KOPT-K1 (cell line): Measurements from ENCODE around the gene KLHL40.

Experiments
- H3K27ac ChIP-seq: fragments of 200-600 bp; sonication (generic); 2 replicates; pipeline ENCODE4 v1.5.1; 2016; ENCODE audit warnings: antibody characterized with exemption, mild to moderate bottlenecking, low read depth, low read length; ENCODE audit not compliant: poor library complexity, severe bottlenecking
- H3K36me3 ChIP-seq: fragments of 200-600 bp; sonication (generic); 2 replicates; pipeline ENCODE4 v1.5.1; 2017; ENCODE audit warnings: antibody characterized with exemption, mild to moderate bottlenecking, low read length, moderate library complexity; ENCODE audit not compliant: insufficient read depth
- H3K9me3 ChIP-seq: fragments of 200-600 bp; sonication (generic); 2 replicates; pipeline ENCODE4 v1.5.1; 2017; ENCODE audit warnings: antibody characterized with exemption, low read length, mild to moderate bottlenecking; ENCODE audit not compliant: insufficient read depth, poor library complexity, severe bottlenecking

The KLHL40 gene

DNA sequence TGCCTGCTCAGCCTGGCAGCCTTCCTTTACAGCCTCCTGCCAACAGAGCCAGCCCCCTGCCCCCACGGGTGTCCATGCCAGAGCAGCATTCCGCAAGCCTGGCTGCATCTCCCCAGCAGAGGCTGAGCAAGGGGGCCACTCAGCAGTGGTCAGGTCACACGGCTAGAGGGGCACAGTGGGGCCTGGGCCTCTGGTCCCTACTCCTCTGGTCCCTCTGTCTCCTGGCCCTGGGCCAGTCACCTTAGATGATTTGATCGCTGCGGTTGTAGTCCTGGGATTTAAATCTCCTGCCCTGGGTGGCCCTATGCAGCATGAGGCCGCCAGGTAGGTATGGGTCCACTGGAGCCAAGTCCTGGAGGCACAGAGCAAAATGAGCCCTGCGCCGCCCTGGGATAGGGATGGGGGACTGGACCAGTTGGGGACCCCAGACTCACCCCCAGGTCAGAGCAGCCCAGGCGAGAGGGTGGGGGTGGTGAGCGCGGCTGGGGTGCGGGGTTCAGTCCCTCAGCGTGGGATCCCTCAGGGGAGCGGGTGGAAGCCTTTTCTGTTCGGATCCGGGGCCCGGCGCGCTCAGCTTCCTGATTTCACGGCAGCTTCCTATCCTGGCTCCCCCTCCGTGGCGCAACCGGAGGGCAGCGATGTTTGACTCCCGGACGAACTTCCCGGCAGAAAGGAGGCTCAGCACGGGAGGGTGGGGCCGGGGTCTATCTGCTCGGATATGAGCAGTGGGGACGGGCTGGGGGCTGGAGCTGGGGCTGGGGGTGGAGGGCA, 31.6 kb upstream of the KLHL40 start, which contains the start of gene ZBTB47:
ZBTB47 (plus strand) TSS at position 138 of the 771 bp plus-strand sequence. CDS start 4,659 bp downstream, outside the sequence.
- no peaks in the 10 kb centered on the region for H3K9me3 ChIP-seq
- peaks cover 13% of the 10 kb centered on the region for H3K36me3 ChIP-seq
- H3K27ac ChIP-seq, result no peak within 1 kb of the TSS

DNA sequence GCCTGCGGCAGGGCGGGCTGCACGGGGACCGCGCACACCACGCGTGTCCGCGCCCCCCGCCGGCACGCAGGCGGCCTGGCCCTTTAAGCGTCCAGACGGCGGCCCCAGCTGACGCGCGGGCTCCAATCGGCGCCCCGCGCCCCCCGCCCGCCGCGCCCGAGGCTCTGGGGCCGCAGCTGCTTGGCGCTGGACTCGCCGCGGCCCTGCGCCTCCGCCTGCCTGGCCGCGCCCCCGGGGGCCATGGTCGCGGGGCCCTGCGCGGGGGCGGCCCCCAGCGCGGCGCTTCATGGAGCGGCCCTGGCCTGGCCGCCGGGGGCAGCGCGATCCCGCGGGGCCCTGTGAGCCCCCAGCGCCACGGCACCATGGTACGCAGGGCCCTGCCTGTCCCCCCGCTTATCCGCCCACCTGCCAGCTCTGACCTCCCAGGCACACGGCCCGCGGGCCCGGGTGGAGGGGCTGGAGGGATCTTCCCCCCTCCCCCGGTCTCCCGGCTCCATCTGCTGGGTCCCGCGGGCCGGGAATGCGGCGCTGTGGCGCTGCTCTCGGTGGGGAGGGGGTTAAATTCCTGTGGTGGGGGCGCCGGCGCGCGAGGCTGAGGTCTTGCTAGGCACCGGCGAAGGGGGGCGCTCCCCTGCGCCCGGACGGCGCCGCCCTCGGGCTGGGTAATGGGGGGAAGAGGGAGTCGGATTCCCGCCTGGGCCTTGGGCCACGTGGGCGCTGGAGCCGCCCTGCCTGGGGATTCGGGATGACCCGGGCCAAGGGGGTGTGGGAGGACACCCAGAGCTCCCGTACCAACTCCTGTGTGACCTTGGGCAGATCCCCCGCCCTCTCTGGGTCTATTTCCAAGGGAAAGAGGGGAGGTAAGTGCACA, 30.8 kb upstream of the KLHL40 start:
- Histone ChIP-seq H3K9me3 (no peaks in the 10 kb centered on the region), H3K27ac (no peak overlapping the region), H3K36me3 (peaks cover 5% of the 10 kb centered on the region)

GRCh38 chr3:42655331-42655888, 29.9 kb upstream of the KLHL40 start:
- no peak overlapping the region for H3K27ac ChIP-seq

GRCh38 chr3:42655980-42656679, 29.2 kb upstream of the KLHL40 start:
- Histone ChIP-seq H3K9me3 (no peaks in the 10 kb centered on the region), H3K27ac (no peak overlapping the region), H3K36me3 (no peaks in the 10 kb centered on the region)

More at GRCh38 chr3:42655331-42655888, 29.9 kb upstream of the KLHL40 start:
- no peaks in the 10 kb centered on the region for H3K9me3 ChIP-seq
- H3K36me3 ChIP-seq, result no peaks in the 10 kb centered on the region

DNA sequence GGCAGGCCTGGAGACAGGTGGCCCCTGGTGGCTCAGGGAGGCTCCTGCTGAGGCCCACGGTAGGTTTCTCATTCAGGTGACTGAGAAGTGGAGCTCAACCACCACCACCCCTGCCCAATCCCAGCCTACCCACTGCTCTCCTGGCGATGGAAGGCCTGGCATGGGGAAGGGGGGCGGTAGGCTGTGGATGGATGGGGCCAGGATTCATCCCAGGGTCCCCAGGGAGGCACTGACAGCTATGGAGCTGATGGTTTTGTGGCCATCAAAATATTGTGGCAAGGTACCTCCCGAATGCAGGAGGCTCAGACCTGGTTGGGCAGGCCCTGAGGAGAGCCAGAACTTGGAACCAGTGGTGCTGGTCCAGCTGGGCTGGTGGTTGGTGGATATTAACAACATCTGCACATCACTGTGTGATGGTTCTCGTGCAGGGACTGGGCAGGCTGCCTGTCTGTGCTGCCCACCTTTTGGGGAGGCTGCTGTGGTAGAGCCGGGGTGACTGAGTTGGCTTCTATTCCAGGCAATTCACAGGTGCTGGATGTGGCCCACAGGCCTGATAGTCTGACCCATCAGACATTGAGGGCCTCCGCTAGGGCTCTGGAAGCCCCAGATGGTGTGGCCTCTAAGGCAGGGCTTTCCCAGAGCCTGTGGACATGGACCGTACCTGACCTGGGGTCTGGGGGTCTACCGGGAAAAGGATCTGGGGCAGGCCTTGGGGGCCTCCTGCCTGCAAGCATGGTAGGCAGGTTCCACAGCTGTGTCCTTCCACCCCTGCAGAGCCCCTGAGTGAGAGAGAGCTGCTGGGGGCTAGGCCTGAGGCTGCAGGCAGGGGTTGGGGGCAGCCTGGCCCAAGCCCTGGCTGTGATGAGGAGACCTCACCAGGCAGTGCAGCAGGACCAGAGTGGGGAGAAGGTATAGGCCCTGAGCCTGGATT, 28.4 kb upstream of the KLHL40 start:
- no peaks in the 10 kb centered on the region for H3K9me3 ChIP-seq
- H3K27ac ChIP-seq, result no peak overlapping the region
- no peaks in the 10 kb centered on the region for H3K36me3 ChIP-seq

DNA sequence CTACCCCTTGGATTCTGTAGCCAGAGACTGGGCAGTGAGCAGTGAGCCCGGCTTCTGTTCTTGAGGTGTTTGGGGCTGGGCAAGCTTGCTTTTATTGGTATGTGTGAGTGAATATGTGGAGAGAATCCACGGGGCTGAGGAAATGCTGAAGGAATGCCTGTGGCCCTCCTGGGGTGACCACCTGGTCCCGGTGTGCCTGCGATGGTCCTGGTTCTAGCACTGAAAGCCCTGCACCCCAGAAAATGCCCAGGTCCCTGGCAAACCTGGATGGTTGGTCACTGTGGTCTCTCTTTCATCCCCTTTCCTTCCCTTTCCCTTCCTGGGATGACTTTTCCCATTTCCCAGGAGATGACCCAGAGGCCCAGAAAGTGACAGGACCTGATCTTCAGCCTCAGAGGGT, 27.7 kb upstream of the KLHL40 start:
- Histone ChIP-seq H3K9me3 (no peaks in the 10 kb centered on the region), H3K27ac (no peak overlapping the region), H3K36me3 (no peaks in the 10 kb centered on the region)

DNA sequence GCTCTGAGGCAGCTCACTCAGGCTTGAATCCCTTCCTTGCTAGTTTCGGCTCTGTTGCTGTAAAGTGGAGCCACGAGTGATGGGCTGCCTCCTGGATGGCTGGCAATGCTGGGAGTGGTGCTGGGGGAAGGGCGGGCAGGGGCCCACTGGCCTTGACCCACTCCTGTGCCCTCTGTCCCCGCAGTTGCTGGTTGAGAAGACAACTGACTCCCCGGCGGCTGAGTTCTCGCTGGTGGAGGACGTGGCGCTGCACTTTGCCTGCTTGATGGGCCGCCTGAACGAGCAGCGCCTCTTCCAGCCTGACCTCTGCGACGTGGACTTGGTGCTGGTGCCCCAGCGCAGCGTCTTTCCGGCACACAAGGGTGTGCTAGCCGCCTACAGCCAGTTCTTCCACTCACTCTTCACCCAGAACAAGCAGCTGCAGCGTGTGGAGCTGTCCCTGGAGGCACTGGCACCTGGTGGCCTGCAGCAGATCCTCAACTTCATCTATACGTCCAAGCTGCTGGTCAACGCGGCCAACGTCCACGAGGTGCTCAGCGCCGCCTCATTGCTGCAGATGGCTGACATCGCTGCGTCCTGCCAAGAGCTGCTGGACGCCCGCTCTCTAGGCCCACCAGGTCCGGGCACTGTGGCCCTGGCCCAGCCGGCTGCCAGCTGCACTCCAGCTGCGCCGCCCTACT, 27.1 kb upstream of the KLHL40 start:
- no peaks in the 10 kb centered on the region for H3K9me3 ChIP-seq
- no peaks in the 10 kb centered on the region for H3K36me3 ChIP-seq
- no peak overlapping the region for H3K27ac ChIP-seq

- Histone ChIP-seq H3K36me3 (no peaks in the 10 kb centered on the region), H3K27ac (no peak overlapping the region), H3K9me3 (no peaks in the 10 kb centered on the region)
Measured at GRCh38 chr3:42658771-42659390, 26.5 kb upstream of the KLHL40 start.

- Histone ChIP-seq H3K36me3 (no peaks in the 10 kb centered on the region), H3K27ac (no peak overlapping the region), H3K9me3 (no peaks in the 10 kb centered on the region)
Measured at GRCh38 chr3:42659451-42660130, 25.7 kb upstream of the KLHL40 start.

DNA sequence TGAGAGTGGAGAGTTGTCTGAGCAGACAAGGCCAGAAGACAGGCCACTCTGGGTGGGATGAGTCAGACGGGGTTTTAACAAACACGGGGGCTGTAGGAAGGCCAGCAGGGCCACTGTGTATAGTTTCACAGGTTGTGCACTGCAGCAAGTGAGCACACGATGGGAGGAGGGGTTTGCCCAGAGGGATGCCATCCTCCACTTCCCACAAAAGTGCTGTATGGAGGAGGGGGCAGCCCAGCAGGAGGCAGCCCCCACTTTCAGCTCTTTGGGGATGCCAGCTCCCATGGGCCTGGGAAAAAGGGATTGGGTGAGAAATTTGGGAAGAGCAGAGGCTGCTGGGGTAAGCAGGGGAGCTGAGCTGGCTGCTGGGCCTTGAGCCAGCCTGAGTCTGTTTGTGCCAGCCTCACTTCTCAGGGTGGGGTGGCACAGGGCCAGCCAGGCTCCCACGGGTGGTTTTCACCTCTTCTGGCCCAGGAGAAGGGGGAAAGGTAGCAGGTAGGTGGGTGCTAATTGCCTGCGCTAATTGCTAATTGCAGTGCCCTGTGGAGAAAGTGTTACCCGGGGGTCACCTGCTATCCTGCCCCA, 25.1 kb upstream of the KLHL40 start:
- no peak overlapping the region for H3K27ac ChIP-seq
- H3K36me3 ChIP-seq, result no peaks in the 10 kb centered on the region

GRCh38 chr3:42660898-42661297, 24.4 kb upstream of the KLHL40 start:
- Histone ChIP-seq H3K27ac (no peak overlapping the region), H3K36me3 (no peaks in the 10 kb centered on the region), H3K9me3 (no peaks in the 10 kb centered on the region)

More for the DNA sequence above, 25.1 kb upstream of the KLHL40 start:
- no peaks in the 10 kb centered on the region for H3K9me3 ChIP-seq

GRCh38 chr3:42661593-42662022, 23.7 kb upstream of the KLHL40 start:
- H3K27ac ChIP-seq, result no peak overlapping the region
- H3K36me3 ChIP-seq, result no peaks in the 10 kb centered on the region
- H3K9me3 ChIP-seq, result no peaks in the 10 kb centered on the region
